ENCODE data around the gene SIAH3.

SIAH3 gene

DNA sequence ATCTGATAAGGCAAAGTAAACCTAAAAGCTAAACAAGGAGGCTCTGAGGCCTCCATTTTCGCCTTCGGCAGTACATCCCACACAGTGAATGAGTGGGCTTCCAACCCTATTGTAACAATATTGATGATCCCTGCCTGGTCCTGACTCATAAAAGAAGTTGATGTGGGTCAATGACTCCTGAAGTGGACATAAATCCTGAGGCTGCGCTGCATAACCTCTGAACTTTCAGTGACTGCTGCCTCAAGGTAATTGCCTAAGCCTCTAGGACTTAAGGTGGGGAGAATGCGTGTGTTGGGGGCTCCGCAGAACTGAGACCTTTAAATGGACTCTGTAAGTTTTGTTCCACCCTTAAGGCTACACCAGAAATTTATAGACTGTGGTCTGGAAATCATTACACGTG is 42.6 kb downstream of the SIAH3 start:
- TF ChIP-seq BCL6B (tag by site-specific recombination; IDR thresholded peaks at IDR 0.05) (no peak), ZNF596 (tag by site-specific recombination; IDR thresholded peaks at IDR 0.05) (no peak), ZNF433 (tag by site-specific recombination; IDR thresholded peaks at IDR 0.05; ENCODE audit: low read depth) (no peak), ZNF140 (tag by site-specific recombination; IDR thresholded peaks at IDR 0.05) (no peak), ZNF747 (tag by site-specific recombination; IDR thresholded peaks at IDR 0.05) (no peak), REPIN1 (tag by site-specific recombination; IDR thresholded peaks at IDR 0.05; ENCODE audit: low read depth) (no peak), GLIS2 (tag by site-specific recombination; IDR thresholded peaks at IDR 0.05) (no peak), ZNF324 (tag by site-specific recombination; IDR thresholded peaks at IDR 0.05) (no peak), ZNF560 (tag by site-specific recombination; IDR thresholded peaks at IDR 0.05; ENCODE audit: borderline replicate concordance) (no peak), ZBTB21 (tag by site-specific recombination; IDR thresholded peaks at IDR 0.05) (no peak), ZSCAN4 (tag by site-specific recombination; IDR thresholded peaks at IDR 0.05) (no peak), ZNF555 (tag by site-specific recombination; conservative IDR thresholded peaks at IDR 0.05) (no peak), ZNF677 (tag by site-specific recombination; IDR thresholded peaks at IDR 0.05) (no peak), ZFP37 (tag by site-specific recombination; IDR thresholded peaks at IDR 0.05) (no peak), ZNF202 (tag by site-specific recombination; IDR thresholded peaks at IDR 0.05; ENCODE audit: borderline replicate concordance) (no peak), ZNF292 (tag by site-specific recombination; IDR thresholded peaks at IDR 0.05; ENCODE audit: borderline replicate concordance, low read depth) (no peak), ZNF629 (tag by site-specific recombination; IDR thresholded peaks at IDR 0.05) (no peak), PRDM10 (tag by site-specific recombination; IDR thresholded peaks at IDR 0.05) (no peak), ZNF350 (tag by site-specific recombination; IDR thresholded peaks at IDR 0.05) (no peak), ZFHX2 (tag by site-specific recombination; conservative IDR thresholded peaks at IDR 0.05) (no peak)
- no peak overlapping the region for H3K4me3 ChIP-seq (ENCODE audit: low read depth, low read length)
- no peak overlapping the region for H3K27ac ChIP-seq (ENCODE audit: extremely low read depth, low read depth, low read length)
- H3K4me1 ChIP-seq (ENCODE audit: control insufficient read depth, insufficient read depth, low read length) = no peaks in the 10 kb centered on the region
- CTCF ChIA-PET = no interaction called here
- no peaks in the 10 kb centered on the region for H3K9me3 ChIP-seq (ENCODE audit: control insufficient read depth, insufficient read depth, low read depth, low read length)
- POLR2A ChIA-PET = no interaction called here
- H3K36me3 ChIP-seq (ENCODE audit: control insufficient read depth in 2 of 2, insufficient read depth in 1 of 2, low read length in 2 of 2) = no peaks in the 10 kb centered on the region

DNA sequence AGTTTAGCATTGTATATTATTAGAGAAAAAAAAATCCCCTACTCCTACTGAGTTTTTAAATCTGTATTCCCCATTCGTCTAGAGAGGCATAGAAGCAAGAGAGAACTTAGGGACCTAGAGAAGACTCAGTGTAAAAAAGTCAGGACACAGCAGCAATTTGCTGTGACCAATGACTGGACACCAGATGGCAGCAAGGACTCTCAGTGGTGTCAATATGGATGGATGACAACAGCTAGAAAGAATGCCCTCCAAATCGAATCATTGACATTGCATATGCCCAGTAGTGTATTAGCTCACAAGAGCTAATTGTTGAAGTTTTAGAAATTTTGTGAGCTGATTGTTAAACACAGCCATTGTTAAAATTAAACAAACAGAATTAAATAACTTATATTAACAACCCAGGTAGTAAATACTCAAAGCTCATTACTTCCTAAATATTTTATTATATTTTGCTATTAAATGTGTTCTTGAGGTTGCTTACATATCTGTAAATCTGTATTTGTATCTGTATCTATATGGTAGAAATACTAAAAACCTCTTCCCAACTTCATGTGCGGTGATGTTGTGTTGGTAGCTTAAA is 43.9 kb downstream of the SIAH3 start:
- ChIA-PET POLR2A (no interaction called here), CTCF (interaction anchor here (0.6 to 2.4 kb wide), 21 partner anchors 10 to 479 kb away, joined by 3 to 22 read pairs (median 4); no protein-coding TSS in a partner anchor)
- H3K4me1 ChIP-seq (ENCODE audit: control insufficient read depth, insufficient read depth, low read length) = no peaks in the 10 kb centered on the region
- H3K36me3 ChIP-seq (ENCODE audit: control insufficient read depth in 2 of 2, insufficient read depth in 1 of 2, low read length in 2 of 2) = no peaks in the 10 kb centered on the region
- H3K4me3 ChIP-seq (ENCODE audit: low read depth, low read length) = no peak overlapping the region
- H3K9me3 ChIP-seq (ENCODE audit: control insufficient read depth, insufficient read depth, low read depth, low read length) = no peaks in the 10 kb centered on the region
- no peak overlapping the region for H3K27ac ChIP-seq (ENCODE audit: extremely low read depth, low read depth, low read length)
- TF ChIP-seq ZNF654 (tag by site-specific recombination; IDR thresholded peaks at IDR 0.05; ENCODE audit: low read depth) = peak; percentile 60
- no peak for TF ChIP-seq ZNF670 (tag by site-specific recombination; IDR thresholded peaks at IDR 0.05; ENCODE audit: low read depth)
- TF ChIP-seq ZNF629 (tag by site-specific recombination; IDR thresholded peaks at IDR 0.05) = peak; percentile 29; the same call in 1 of the 2 replicates
